CD4-positive, CD25-positive, alpha-beta regulatory T cell (primary cell): ENCODE results near the gene SIRPG. TPM values are rescaled to one million over a fixed set of nuclear protein-coding genes. Genes with fewer than 3 reads are reported as not detected.

Experiments used
- ATAC-seq, 2 donors: fragments of 150-1000 bp; cut with Tn5 transposase; one replicate each; pipeline ENCODE4 v1.10.0; 2021; ENCODE audit warnings: low read depth in 2 of 2, moderate number of reproducible peaks in 2 of 2, moderate library complexity in 1 of 2
- DNase-seq, 3 donors: peaks; one replicate each; pipeline versions ENCODE4 v3.0.0 to v3.0.0-alpha.2; 2012 to 2022; ENCODE audit warnings: mixed read lengths in 1 of 3
- H3K27ac ChIP-seq: one replicate; pipeline ENCODE4 v1.7.0; 2013; ENCODE audit warnings: mild to moderate bottlenecking, low read length; ENCODE audit not compliant: insufficient read depth, poor library complexity, severe bottlenecking
- H3K27me3 ChIP-seq: one replicate; pipeline ENCODE4 v1.7.0; 2013; ENCODE audit warnings: low read length; ENCODE audit not compliant: control insufficient read depth, insufficient read depth
- H3K36me3 ChIP-seq: one replicate; pipeline ENCODE4 v1.7.0; 2013; ENCODE audit warnings: mild to moderate bottlenecking, low read length, moderate library complexity; ENCODE audit not compliant: control insufficient read depth, insufficient read depth
- H3K4me1 ChIP-seq: 2 replicates; pipeline ENCODE4 v1.7.0; 2013; ENCODE audit warnings: mild to moderate bottlenecking, low read length; ENCODE audit not compliant: insufficient read depth, control insufficient read depth, poor library complexity, severe bottlenecking
- H3K4me3 ChIP-seq: one replicate; pipeline ENCODE4 v1.7.0; 2013; ENCODE audit warnings: low read depth, mild to moderate bottlenecking, low read length, moderate library complexity
- H3K9me3 ChIP-seq, 2 experiments: 1 replicate in 1 of 2; 2 replicates in 1 of 2; pipeline ENCODE4 v1.7.0; 2013; ENCODE audit warnings: low read length in 2 of 2, mild to moderate bottlenecking in 1 of 2, moderate library complexity in 1 of 2; ENCODE audit not compliant: control insufficient read depth in 2 of 2
- H3K27ac Mint-ChIP-seq, 3 donors: one replicate each; pipeline ENCODE4 v1.8.0; 2020 to 2022; ENCODE audit warnings: mild to moderate bottlenecking in 3 of 3, mixed read lengths in 3 of 3, moderate library complexity in 2 of 3
- H3K27me3 Mint-ChIP-seq: one replicate; pipeline ENCODE4 v1.8.0; 2022; ENCODE audit warnings: mild to moderate bottlenecking, mixed read lengths
- H3K36me3 Mint-ChIP-seq: one replicate; pipeline ENCODE4 v1.8.0; 2020; ENCODE audit warnings: mixed read lengths
- H3K4me1 Mint-ChIP-seq, 4 donors: one replicate each; pipeline ENCODE4 v1.8.0; 2020 to 2022; ENCODE audit warnings: mixed read lengths in 4 of 4, mild to moderate bottlenecking in 1 of 4
- H3K4me3 Mint-ChIP-seq, 4 donors: one replicate each; pipeline ENCODE4 v1.8.0; 2020 to 2022; ENCODE audit warnings: mild to moderate bottlenecking in 4 of 4, mixed read lengths in 4 of 4, moderate library complexity in 3 of 4
- H3K9me3 Mint-ChIP-seq, 7 donors: one replicate each; pipeline ENCODE4 v1.8.0; 2020 to 2022; ENCODE audit warnings: mixed read lengths in 7 of 7, mild to moderate bottlenecking in 3 of 7, moderate library complexity in 2 of 7
- polyA plus RNA-seq, 4 donors: library from polyadenylated mRNA; unstranded; fragments of 300-500 nt; fragmentation: Illumina TruSeq; gene quantifications; one replicate each; pipeline ENCODE4 v1.2.3, GENCODE V29; 2021
- total RNA-seq: library from RNA; stranded (reverse); gene quantifications from one replicate; pipeline ENCODE4 v1.2.3, GENCODE V29; 2022

The SIRPG gene
- total and polyA plus RNA-seq, 5 donors from 2014 or later = 49.6 to 240 (median 194) TPM

DNA sequence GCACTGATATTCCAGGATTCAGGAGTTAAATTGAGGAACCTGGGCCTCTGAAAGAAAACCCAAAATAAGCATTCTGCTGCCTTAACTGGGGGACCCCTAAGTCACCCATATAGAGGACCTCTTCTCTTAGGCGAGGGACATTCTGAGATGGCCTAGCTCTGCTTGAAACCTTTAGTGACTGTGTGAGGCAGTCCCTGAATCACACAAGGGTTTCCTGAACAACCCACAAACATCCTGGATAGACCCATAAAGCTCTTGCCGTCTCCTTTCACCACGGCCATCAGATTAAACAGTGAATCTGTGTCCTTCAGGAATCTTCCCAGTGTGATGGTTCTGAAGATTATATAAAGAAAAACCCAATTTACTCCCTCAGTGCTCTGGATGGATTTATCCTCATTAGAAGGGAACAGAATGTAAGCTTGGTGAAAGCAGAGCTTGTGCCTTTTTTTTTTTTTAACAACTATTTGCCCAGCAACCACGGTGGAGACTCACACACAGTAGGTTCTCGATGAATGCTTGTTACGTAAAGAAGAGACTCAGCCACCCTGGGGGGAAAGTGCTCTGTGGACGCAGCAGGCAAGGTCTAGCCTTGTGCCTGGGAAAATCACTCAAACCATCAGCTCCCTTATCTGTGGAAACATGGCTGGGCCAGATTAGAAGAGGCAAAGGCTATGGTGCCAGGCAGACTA is 39.1 kb upstream of the SIRPG start:
- no peaks in the 10 kb centered on the region for H3K9me3 ChIP-seq
- no peak for ATAC-seq
- peak in 1 of 3 donors; percentile 9 for DNase-seq
- Mint-ChIP-seq H3K4me1 (peaks cover 10 to 26% (median 16%) of the 10 kb centered on the region in 4 donors), H3K9me3 (peaks cover 0 to 5% (median 2%) of the 10 kb centered on the region in 7 donors), H3K36me3 (peaks cover 5% of the 10 kb centered on the region), H3K27ac (peak overlapping the region in 2 of 3 donors; percentile 47 to 82), H3K27me3 (no peaks in the 10 kb centered on the region), H3K4me3 (peak overlapping the region in 1 of 4 donors; percentile 3)
- peaks cover 8% of the 10 kb centered on the region for H3K4me1 ChIP-seq
- H3K36me3 ChIP-seq = no peaks in the 10 kb centered on the region
- H3K27me3 ChIP-seq = no peaks in the 10 kb centered on the region
- H3K27ac ChIP-seq = no peak overlapping the region
- no peak overlapping the region for H3K4me3 ChIP-seq

GRCh38 chr20:1694672-1695071 is 37.1 kb upstream of the SIRPG start:
- Histone ChIP-seq H3K4me3 (no peak overlapping the region), H3K36me3 (no peaks in the 10 kb centered on the region), H3K27ac (no peak overlapping the region), H3K9me3 (peaks cover 0 to 6% of the 10 kb centered on the region in 2 experiments), H3K27me3 (no peaks in the 10 kb centered on the region), H3K4me1 (peaks cover 8% of the 10 kb centered on the region)
- Mint-ChIP-seq H3K36me3 (peaks cover 11% of the 10 kb centered on the region), H3K9me3 (peaks cover 0 to 14% (median 3%) of the 10 kb centered on the region in 7 donors), H3K4me1 (peaks cover 6 to 26% (median 18%) of the 10 kb centered on the region in 4 donors), H3K27me3 (no peaks in the 10 kb centered on the region), H3K4me3 (no peak overlapping the region), H3K27ac (no peak overlapping the region)
- DNase-seq (no peak), ATAC-seq (no peak)

DNA sequence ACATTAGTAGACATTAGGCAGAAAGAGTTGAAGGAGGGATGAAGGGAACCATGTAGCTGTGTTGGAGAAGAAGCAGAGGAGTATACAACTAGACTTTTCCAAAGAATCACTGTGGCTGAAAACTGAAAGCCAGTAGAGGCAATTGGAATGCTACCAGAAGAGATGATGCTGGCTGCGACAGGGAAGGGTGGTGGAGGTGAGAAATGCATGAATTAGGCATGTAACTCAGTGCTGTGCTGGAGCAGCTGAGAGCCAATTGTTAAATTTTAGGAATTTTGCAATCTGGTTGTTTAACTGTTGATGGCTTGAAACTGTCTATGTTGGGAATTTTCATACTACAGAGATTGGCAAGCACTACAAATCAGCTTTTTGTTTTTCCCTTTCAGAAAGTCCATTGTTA is 35.8 kb upstream of the SIRPG start:
- ATAC-seq = no peak
- no peaks in the 10 kb centered on the region for H3K27me3 ChIP-seq
- no peak overlapping the region for H3K4me3 ChIP-seq
- no peaks in the 10 kb centered on the region for H3K36me3 ChIP-seq
- Mint-ChIP-seq H3K4me3 (no peak overlapping the region), H3K36me3 (peaks cover 11% of the 10 kb centered on the region), H3K4me1 (peaks cover 6 to 34% (median 20%) of the 10 kb centered on the region in 4 donors), H3K9me3 (peaks cover 0 to 14% (median 3%) of the 10 kb centered on the region in 7 donors), H3K27me3 (no peaks in the 10 kb centered on the region), H3K27ac (peak overlapping the region in 1 of 3 donors; percentile 10)
- no peak for DNase-seq
- H3K9me3 ChIP-seq = peaks cover 0 to 6% of the 10 kb centered on the region in 2 experiments
- H3K4me1 ChIP-seq = peaks cover 8% of the 10 kb centered on the region
- H3K27ac ChIP-seq = no peak overlapping the region

GRCh38 chr20:1689721-1690120 is 32.1 kb upstream of the SIRPG start:
- H3K27me3 Mint-ChIP-seq = no peaks in the 10 kb centered on the region
- peaks cover 0 to 14% (median 3%) of the 10 kb centered on the region in 7 donors for H3K9me3 Mint-ChIP-seq
- Histone ChIP-seq H3K4me3 (no peak overlapping the region), H3K4me1 (peaks cover 27% of the 10 kb centered on the region), H3K36me3 (no peaks in the 10 kb centered on the region), H3K27ac (no peak overlapping the region), H3K9me3 (peaks cover 0 to 6% of the 10 kb centered on the region in 2 experiments), H3K27me3 (no peaks in the 10 kb centered on the region)
- H3K4me1 Mint-ChIP-seq = peaks cover 7 to 38% (median 23%) of the 10 kb centered on the region in 4 donors
- peak overlapping the region in 1 of 3 donors; percentile 11 for H3K27ac Mint-ChIP-seq
- ATAC-seq = no peak
- no peak for DNase-seq
- H3K4me3 Mint-ChIP-seq = no peak overlapping the region
- H3K36me3 Mint-ChIP-seq = peaks cover 11% of the 10 kb centered on the region

DNA sequence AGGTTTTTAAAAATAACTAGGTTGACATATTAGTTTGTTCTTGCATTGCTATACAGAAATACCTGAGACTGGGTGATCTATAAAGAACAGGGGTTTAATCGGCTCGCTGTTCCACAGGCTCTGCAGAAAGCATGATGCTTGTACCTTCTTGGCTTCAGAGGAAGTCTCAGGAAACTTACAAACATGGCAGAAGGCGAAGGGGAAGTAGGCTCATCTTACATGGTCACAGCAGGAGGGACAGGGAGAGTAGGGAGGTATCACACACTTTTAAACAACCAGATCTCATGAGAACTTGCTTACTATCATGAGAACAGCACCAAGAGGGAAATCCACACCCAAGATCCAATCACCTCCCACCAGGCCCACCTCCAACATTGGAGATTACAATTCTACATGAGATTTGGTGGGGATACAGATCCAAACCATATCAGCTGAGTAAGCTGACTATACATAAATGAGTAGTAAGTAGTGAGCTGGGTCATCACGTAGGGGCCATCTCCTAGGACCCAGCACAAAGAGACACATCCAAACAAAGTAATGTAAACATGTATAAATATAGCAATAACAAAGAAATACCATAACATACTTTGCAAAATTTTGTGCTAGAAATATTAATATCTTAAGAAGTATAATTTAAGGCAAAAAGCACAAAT is 31.4 kb upstream of the SIRPG start:
- DNase-seq = no peak
- no peaks in the 10 kb centered on the region for H3K27me3 Mint-ChIP-seq
- H3K9me3 ChIP-seq = peaks cover 0 to 6% of the 10 kb centered on the region in 2 experiments
- no peak overlapping the region for H3K4me3 ChIP-seq
- H3K9me3 Mint-ChIP-seq = peaks cover 0 to 14% (median 3%) of the 10 kb centered on the region in 7 donors
- H3K27me3 ChIP-seq = no peaks in the 10 kb centered on the region
- no peak for ATAC-seq
- H3K36me3 Mint-ChIP-seq = peaks cover 11% of the 10 kb centered on the region
- no peaks in the 10 kb centered on the region for H3K36me3 ChIP-seq
- H3K4me1 Mint-ChIP-seq = peaks cover 7 to 41% (median 25%) of the 10 kb centered on the region in 4 donors
- H3K27ac ChIP-seq = no peak overlapping the region
- no peak overlapping the region for H3K27ac Mint-ChIP-seq
- H3K4me3 Mint-ChIP-seq = no peak overlapping the region
- H3K4me1 ChIP-seq = peaks cover 29% of the 10 kb centered on the region

GRCh38 chr20:1687053-1687452 is 29.5 kb upstream of the SIRPG start:
- H3K27ac Mint-ChIP-seq = peak overlapping the region; percentile 91 to 97 (median 94)

DNA sequence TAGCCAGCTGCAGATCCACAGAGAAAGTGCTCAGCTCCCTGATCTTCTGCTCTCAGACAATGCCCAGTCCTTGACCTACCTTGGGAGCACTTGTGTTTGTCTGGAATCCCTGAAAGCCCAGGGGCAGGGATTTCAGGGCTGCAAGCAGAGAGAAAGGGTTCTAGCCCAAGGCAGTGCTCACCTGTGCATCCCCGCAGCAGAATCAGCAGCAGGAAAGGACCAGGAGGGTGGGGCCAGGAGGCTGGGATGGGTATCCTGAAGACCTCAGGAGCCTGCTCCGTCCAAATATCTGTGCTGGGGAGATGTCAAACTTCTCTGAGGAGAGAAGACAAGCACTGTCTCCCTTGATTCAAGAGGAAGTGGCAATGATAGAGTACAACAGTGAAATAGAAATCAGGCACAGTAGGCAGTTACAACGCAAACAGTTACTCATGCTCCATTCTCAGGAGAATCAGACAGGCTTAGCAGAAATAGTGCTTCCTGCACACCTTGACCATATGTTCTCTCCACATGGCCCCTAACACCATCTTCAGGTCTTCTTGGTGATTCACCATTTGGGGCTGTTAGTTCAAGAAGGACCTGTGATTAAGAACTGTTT is 28.7 kb upstream of the SIRPG start:
- DNase-seq (peak in 1 of 3 donors; percentile 65), ATAC-seq (peak; percentile 84 to 85)
- H3K27me3 ChIP-seq = no peaks in the 10 kb centered on the region
- H3K4me1 ChIP-seq = peaks cover 29% of the 10 kb centered on the region
- Mint-ChIP-seq H3K4me1 (peaks cover 7 to 64% (median 35%) of the 10 kb centered on the region in 4 donors), H3K9me3 (peaks cover 0 to 10% (median 2%) of the 10 kb centered on the region in 7 donors), H3K27ac (peak overlapping the region; percentile 91 to 97 (median 94)), H3K36me3 (peaks cover 20% of the 10 kb centered on the region), H3K4me3 (peak overlapping the region; percentile 89 to 95 (median 91)), H3K27me3 (no peaks in the 10 kb centered on the region)
- H3K36me3 ChIP-seq = no peaks in the 10 kb centered on the region
- peak overlapping the region; percentile 87 for H3K4me3 ChIP-seq
- peak overlapping the region; percentile 65 for H3K27ac ChIP-seq
- peaks cover 0 to 5% of the 10 kb centered on the region in 2 experiments for H3K9me3 ChIP-seq

More at GRCh38 chr20:1687053-1687452, 29.5 kb upstream of the SIRPG start:
- no peak for ATAC-seq
- Mint-ChIP-seq H3K36me3 (peaks cover 24% of the 10 kb centered on the region), H3K4me1 (peaks cover 7 to 60% (median 34%) of the 10 kb centered on the region in 4 donors), H3K27me3 (no peaks in the 10 kb centered on the region), H3K9me3 (peaks cover 0 to 16% (median 3%) of the 10 kb centered on the region in 7 donors), H3K4me3 (peak overlapping the region in 3 of 4 donors; percentile 89 to 92 (median 90))
- H3K4me1 ChIP-seq = peaks cover 29% of the 10 kb centered on the region
- peak overlapping the region; percentile 65 for H3K27ac ChIP-seq
- no peaks in the 10 kb centered on the region for H3K27me3 ChIP-seq
- no peak for DNase-seq
- no peaks in the 10 kb centered on the region for H3K36me3 ChIP-seq
- peak overlapping the region; percentile 87 for H3K4me3 ChIP-seq
- H3K9me3 ChIP-seq = peaks cover 0 to 6% of the 10 kb centered on the region in 2 experiments
